Measurements from ENCODE around the gene OR6M1.

The OR6M1 gene

DNA sequence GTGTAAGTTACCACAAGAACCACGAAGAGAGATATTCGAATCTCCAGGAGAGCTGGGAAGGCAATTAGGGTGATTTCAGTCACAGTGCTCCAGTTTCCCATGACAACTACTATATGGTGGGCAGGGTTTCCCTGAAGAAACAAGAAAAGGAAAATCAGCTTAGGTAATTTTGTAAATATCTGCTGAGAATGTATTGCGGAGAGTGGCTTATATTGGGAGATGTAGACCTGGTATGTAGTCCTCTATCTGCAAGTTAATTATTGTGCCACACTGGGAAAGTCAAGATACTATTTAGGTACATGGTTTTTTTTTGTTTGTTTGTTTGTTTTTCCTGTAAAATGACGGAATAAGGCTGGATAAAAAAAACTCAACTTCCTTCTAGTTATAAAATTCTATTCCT lies at the start of gene OR6M1:
TSS of gene OR6M1 (minus strand) at position 101 of the 400 bp plus-strand sequence. CDS start at position 101, 0 bp downstream.
- no peak for DNase-seq

- no peak for DNase-seq
Measured at GRCh38 chr11:123853038-123853437, 46.9 kb upstream of the OR6M1 start.

DNA sequence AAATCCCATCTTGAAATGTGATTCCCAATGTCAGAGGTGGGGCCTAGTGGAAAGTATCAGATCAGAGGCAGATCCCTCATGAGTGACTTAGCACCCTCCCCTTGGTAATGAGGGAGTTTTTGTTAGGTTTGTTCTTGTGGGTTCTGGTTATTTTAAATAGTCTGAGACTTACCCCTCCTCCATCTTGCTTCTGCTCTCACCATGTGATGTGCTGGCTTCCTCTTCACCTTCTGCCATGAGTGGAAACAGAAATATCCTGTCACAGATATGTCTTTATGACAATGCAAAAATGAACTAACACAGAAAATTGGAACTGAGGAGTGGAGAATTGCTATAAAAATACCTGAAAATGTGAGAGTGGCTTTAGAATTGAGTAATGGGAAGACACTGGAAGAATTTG lies 46.2 kb upstream of the OR6M1 start:
- no peak for DNase-seq

DNA sequence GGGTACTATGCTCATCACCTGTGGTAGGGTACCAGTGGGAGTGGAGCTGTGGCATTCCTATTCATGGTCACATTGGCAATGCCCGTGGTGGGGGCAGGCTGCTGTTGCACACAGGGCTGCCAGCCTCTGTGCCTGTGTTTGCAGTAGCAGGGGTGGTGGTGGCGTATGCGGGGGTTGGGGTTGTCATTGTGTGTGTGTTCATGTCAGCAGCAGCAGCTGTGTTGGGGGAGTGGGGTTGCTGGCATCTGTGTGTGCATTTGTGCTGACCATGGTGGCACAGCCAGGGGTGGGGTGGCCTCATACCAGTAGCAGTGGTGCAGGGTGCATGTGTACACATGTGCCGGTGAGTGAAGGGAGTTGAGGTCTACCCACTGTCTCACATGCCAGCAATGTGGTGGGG lies 45.0 kb upstream of the OR6M1 start:
- DNase-seq = no peak

DNA sequence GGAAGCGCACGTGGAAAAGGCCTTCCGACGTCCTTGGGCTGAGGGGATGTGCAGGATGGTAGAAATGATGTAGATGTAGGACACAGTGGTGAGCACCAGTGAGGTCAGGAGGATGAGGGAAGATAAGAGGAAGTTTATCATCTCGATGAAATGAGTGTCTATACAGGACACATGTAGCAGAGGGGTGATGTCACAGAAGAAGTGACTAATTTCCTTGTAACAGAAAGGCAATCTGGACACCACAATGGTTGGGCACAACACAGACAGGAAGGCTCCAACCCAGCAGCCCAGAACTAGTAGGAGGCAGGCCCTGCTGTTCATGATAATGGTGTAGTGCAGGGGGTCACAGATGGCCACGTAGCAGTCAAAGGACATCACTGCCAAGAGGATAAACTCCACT lies 35.0 kb upstream of the OR6M1 start:
- DNase-seq = no peak

DNA sequence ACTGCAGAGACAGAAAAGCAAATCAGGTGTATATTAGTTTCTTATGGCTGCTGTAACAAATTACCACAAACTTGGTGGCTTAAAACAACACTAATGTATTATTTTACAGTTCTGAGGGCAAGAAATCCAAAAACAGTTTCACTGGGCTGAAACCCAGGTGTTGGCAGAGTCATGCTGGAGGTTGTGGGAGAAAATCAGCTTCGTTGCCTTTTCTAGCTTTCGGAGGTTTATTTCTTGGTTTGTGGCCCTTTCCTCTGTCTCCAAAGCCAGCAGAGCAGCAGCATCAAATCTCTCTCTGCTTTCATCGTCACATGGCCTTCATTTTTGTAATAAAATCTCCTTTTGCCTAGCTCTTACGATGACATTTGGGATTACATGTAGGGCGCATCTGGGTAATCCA lies 33.0 kb upstream of the OR6M1 start:
- DNase-seq = no peak

GRCh38 chr11:123838659-123839058 lies 32.5 kb upstream of the OR6M1 start:
- DNase-seq = no peak

DNA sequence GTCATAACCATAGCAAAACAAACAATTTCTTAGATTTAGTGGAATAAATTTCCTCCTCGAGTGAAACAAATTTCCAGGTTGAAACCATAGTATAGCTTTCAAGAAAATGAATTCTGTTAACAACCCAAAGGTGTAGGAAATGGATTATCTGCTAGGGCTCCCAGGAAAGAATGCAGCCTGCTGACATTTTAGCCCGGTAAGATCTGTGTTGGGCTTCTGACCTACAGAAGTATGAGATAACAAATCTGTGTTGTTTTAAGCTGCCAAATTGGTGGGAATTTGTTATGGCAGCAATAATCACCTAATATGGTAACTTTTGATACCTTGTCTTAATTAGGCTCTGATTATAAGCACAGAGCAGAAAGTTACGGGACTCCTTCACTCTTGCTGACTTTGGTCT lies 32.0 kb upstream of the OR6M1 start:
- DNase-seq = no peak

- no peak for DNase-seq
Measured at GRCh38 chr11:123833095-123833494, 26.9 kb upstream of the OR6M1 start.

- DNase-seq = no peak
Measured at GRCh38 chr11:123829745-123830144, 23.6 kb upstream of the OR6M1 start.

- no peak for DNase-seq
Measured at GRCh38 chr11:123822599-123822998, 16.4 kb upstream of the OR6M1 start.

DNA sequence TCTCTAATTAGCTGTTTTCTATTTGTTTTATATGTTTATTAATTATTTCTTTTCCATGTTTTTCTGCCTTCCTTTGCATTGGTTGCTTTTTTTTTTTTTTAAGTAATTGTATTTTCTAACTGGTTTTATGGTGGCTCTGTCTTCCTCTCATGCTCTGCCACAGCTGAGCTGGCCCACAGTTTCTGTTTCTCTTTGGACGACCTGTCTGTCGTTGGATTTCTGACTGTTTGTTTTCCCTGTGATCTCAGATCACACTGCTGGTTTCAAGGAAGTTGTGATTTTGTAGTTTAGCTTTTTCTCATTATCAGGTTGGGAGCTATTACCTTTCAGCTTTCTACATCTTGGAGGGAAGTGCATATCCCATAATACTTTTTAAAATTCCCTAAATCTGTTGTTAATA lies 15.9 kb upstream of the OR6M1 start:
- DNase-seq = no peak

GRCh38 chr11:123815122-123815521 lies 9.0 kb upstream of the OR6M1 start:
- DNase-seq = no peak

DNA sequence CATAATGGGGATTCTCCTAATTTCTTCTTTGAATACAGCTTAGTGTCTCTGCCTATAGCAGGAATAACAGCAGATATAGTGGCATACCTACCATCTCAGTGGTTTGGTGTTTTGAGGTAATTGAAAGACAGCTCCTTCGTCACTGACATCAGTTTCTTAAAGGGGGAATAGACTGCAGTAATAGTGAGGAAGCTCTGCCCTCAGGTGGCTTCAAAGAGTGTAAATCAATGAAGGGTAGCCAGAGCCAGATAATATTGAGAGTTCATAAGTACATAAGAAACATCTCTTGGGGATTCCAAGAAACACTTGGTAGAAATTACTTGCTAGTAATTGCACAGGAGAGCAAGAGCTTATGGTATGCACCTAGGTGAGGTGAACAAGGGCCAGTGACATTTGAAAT lies 4.4 kb downstream of the OR6M1 start:
- no peak for DNase-seq

- DNase-seq = no peak
Measured at GRCh38 chr11:123800036-123800435, 6.1 kb downstream of the OR6M1 start.

DNA sequence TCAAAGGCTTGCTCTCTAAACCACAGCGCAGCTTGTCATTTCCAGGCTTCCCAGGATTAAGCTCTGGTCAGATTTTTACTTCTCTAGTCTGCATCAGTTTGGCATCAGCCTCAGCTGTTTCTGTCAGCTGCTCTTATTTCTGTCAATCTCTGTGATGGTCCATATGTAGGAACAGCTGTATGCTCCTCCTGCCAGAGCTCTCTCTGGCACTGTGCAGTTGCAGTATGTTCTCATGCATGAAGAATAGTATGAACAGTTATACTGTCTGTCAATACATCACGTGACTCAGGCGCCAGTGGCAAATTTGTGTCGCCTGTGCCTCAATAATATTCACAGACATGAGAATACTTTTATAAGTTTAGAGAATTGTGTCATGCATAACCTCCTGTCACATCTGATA lies 6.7 kb downstream of the OR6M1 start:
- no peak for DNase-seq

DNA sequence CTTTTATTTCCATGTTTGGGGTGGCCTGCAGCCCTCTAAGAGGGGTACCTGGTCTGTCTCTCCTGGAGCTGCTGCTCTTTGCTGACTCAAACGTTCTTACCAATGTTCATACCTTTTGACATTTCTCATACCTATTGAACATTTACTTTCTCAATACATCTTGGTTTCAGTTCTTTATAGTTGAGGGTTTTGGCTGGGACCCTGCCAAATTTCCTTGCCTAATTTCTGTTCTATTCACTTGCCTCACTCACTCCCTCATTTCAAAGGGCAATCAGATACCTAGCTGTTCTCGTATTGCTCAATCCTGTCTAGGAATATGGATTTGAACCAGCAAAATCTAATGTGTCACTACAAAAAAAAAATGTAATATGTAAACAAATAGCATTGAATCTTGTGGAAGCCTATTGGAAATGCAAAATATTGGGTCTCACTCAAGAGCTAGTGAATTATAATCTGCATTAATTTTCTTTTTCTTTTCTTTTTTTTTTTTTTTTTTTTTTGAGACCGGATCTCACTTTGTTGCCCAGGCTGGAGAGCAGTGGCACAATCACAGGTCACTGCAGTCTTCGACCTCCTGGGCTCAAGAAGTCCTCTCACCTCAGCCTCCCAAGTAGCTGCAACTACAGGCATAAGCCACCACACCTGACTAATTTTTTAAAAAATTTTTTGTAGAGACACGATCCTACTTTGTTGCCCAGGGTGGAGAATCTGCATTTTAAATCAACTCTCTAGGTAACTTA lies 7.5 kb downstream of the OR6M1 start:
- no peak for DNase-seq

DNA sequence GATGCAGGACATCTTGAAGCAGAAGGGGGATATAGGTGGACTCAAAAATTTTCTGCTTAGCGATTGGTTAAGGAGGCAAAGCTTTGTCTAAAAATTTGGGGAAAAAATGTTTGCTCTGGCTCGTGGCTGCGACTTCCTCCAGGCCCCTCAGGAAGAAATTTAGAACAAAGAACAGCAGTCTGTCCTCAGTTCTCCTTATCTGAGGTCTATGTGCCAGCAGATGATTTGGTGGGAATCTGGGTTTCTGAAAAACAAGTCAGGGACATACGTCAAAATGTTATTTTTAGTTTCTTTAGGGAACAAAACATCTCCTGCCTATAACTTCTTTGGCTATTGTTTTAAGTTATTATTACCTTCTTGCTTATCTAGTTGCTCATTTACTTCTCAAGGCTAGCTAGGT lies 8.1 kb downstream of the OR6M1 start:
- DNase-seq = no peak

- no peak for DNase-seq
Measured at GRCh38 chr11:123797541-123797940, 8.6 kb downstream of the OR6M1 start.

DNA sequence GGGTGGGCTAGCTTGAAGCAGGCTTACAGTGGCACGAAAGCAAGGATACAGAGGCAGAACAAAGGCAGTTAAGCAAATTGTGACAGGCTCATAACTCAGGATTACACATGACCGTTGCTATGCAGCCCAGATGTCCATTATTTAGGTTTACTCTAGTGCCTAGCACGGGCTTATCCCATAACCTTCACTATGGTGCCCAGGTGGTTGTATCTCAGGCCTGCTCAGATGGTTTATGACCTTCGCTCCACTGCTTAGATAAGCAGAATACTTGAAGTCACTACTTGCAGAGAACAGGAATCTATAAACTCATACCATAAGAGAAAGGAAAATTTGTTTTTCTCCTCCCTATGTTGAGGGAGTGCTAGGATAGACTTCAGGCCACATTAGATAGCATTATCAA lies 9.0 kb downstream of the OR6M1 start:
- DNase-seq = no peak

- DNase-seq = no peak
Measured at GRCh38 chr11:123796226-123796625, 9.9 kb downstream of the OR6M1 start.

DNA sequence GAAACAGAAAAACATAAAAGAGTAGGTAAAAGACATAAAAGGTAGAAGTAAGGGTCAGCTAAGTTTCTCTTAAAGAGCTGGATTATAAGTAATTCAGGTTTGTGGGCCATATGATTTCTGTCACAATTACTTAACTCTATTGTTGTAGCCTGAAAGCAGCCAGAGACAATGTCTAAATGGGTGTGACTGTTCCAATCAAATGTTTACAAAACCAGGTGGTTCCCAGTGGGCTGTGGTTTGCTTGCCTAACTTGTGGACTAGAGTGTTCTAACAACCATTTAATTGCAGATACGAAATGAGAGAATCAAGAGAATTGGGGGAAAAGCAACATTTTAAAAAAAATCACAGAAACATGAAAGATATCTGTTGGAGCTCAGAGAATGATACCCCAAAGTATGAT lies 22.6 kb downstream of the OR6M1 start:
- DNase-seq = no peak

- no peak for DNase-seq
Measured at GRCh38 chr11:123778511-123778910, 27.6 kb downstream of the OR6M1 start.

DNA sequence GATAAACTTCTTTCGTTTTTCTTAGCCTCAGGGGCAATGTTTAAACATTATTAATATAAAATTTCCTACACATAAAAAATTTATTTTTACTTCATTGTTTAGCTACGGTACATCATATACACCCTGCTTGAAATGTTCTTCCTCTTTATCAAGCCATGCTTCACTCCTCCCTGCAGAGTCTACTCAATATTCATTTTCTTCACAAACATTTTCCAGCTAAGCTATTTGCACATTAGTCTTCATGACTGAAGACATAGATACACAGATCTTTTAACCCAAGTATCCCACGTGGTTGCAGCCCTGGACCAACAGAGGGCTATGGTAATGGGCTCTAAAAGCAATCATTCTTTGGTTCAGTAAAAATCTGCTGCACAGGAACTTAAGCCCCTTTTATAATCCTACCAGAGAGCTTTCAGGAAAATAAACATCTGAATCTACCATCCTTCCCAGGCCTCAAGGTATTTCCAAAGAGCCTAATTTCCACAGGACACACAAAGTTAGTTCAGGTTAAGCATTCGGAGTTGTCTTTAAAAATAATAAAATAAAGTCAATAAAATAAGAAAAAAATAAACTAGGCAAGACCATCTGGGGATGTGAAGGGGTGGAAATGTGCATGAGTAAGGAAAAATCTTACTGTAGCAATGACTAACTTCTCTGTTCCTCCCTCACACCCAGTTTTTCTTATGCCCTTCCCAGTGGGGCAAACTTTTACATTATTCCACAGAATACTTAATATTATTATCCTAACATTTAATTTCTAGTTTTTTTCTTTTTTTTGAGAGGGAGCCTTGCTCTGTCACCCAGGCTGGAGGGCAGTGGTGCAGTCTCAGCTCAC lies 30.2 kb downstream of the OR6M1 start:
- no peak for DNase-seq
